Left ventricle myocardium superior (tissue), 1 donor: ENCODE data around the gene COG2. TPM values are rescaled to one million over a fixed set of nuclear protein-coding genes. Genes with fewer than 3 reads are reported as not detected.
"Not testable (repeated sequence)": the region's sequence is repeated elsewhere in the genome, so short reads cannot be mapped to it uniquely, and the experiment has no call there.

Experiments
- ATAC-seq: fragments of 200-7000 bp; cut with Tn5 transposase; one replicate; pipeline ENCODE4 v1.9.1; 2020; ENCODE audit warnings: mild to moderate bottlenecking, moderate library complexity
- DNase-seq: peaks from one replicate; pipeline ENCODE4 v3.0.0-alpha.2; 2020
- intact Hi-C: fragments of 100-400 bp; cut with micrococcal nuclease; formaldehyde crosslinking; loops from one replicate; pipeline ENCODE4 v1.11.0; 2022
- total RNA-seq: library from RNA; stranded (reverse); fragmentation: NEBNext Ultra II Directional; extraction: Animal tissue kit (Norgen Biotek cat#: 25700); gene quantifications from one replicate; pipeline ENCODE4 v1.2.1, GENCODE V29; 2021
- donor health status: DM: no; HTN: yes; CAD: no; lungs with severe emphysema.

COG2 gene
- total RNA-seq, 1 donor from 2014 or later, result 34.3 TPM

DNA sequence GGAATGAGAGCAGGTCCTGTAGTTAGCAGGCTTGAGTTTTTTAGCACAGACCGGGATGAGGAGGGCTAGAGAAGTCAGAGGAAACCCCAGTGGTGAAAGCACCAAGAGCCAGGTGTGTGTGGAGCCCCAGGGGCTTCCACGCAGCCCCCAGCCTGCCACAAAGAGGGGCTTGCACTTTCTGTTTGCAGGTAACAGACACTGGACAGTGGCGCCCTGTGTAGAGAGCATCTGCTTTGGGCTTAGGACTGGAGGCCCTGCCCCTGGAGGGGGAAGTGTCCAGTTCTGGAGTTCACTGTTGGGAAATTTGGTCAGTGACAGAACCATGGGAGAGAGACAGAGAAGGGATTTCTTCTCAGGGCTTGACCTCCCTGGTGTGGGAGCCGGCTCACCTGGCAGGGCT lies 52.2 kb downstream of the COG2 start:
- ATAC-seq, result no peak
- intact Hi-C loops, result no loop called here
- no peak for DNase-seq

DNA sequence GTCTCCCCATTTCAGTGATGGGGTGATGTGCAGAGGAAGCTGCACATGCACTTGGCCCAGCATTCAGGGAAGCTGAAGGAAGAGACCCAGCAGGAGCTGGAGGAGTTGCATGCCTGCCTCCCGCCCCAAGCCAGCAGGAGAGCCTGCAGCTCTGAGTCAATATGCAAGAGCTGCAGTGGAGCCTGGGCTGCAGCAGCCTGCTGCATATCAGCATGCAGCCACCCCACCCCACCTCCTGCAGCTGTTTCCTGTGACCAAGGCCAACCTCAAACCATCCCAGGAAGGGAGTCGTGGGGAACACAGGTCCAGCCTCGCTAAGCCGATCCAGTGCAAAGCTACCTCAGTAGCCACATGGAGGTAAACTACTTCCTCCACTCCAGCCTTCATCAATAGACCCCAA lies 52.7 kb downstream of the COG2 start:
- intact Hi-C loops, result no loop called here
- no peak for ATAC-seq
- no peak for DNase-seq

DNA sequence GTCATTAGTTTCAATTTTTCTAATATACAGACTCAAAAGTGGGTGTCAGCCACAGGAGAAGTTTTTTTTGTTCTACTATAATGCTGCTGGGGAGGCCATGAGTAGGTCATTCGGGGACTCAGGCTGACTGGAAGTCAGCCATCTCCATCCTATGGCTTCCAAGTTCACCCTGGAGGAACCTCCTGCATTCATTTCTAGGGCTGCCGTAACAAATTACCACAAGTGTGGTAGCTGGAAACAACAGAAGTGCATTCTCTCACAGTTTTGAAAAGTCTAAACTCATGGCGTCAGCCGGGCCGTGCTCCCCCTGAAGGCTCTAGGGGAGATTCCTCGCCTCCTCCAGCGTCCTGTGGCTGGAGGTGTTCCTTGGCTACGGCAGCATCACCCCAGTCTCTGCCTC lies 53.9 kb downstream of the COG2 start:
- ATAC-seq (no peak), DNase-seq (no peak)
- intact Hi-C loops, result no loop called here

DNA sequence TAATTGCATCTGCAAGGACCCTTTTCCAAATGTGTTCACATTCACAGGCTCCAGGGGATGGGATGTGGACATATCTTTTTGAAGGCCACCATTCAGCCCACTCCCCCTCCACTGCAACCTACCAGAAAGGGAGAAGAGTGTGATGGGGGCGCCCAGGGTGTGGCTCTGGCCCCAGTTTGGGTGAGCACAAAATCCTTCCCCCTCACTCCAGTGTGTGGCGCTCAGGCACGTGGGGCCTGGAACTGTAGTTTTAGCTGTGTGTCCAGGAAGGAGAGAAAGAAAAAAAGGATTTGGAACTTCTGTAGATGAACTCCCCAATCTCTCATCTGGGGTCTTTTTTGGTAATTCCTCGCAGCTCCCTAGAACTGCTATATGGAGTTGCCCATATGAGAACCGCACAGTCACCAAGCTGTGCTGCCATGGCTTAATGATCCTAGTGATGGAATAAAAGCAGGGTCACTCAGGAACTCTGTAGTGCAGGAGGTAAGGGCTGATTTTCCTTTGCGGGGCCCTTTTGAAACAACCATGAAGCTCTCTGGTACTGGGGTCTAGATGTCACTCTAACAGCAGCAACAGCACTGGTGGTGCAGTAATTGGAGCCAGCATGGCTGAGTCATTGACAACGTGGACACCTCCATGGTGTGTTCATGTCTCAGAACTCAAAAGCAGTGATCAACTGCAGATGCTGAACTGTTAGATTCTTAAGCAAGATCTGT lies 54.6 kb downstream of the COG2 start:
- ATAC-seq (peak; percentile 50), DNase-seq (no peak)
- intact Hi-C loops, result no loop called here

DNA sequence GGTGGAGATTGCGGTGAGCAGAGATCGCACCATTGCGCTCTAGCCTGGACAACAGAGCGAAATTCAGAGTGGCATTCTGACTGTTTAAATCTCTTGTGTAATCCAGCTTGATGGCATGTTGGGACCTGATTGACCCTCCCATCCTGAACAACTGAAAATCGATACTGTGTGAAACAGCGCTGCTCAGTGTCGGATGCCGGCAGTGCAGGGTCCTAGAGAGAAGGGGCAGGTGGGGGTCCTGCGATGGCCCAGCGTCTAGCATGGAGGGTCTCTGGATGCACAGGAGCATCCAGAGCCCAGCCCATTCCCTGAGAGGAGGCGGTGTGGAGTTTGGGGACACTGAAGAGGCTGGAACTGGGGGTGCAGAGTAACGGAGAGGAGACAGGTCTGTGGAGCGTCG lies 55.8 kb downstream of the COG2 start:
- ATAC-seq, result no peak
- intact Hi-C loops, result no loop called here
- DNase-seq, result no peak

DNA sequence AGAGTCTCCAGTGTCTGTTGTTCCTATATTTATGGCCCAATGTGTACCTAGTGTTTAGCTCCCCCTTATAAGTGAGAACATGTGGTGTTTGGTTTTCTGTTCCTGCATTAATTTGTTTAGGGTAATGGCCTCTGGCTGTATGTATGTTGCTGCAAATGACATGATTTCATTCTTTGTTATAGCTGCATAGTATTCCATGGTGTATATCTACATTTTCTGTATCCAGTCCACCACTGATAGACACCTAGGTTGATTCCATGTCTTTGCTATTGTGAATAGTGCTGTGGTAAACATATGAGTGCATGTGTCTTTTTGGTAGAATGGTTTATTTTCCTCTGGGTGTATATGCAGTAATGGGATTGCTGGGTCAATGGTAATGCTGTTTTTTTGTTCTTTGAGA lies 56.7 kb downstream of the COG2 start:
- ATAC-seq, intact Hi-C loops, DNase-seq: not testable (repeated sequence)

DNA sequence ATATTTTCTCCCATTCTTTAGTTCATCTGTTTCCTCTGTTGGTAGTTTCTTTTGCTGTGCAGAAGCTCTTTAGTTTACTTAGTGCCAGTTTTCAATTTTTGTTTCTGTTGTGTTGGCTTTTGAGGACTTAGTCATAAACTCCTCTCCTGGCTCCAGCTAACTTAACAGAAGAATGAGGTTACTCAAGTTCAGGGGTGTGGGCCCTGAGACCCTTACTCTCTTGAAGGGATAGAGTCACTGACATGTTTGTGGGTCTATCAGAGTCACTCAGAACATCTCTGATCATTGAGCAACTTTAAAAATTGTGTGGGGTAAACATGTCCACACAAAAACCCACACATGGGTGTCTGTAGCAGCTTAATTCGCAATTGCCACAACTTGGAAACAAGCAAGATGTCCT lies 57.4 kb downstream of the COG2 start:
- DNase-seq (no peak), ATAC-seq (no peak)
- intact Hi-C loops, result no loop called here

DNA sequence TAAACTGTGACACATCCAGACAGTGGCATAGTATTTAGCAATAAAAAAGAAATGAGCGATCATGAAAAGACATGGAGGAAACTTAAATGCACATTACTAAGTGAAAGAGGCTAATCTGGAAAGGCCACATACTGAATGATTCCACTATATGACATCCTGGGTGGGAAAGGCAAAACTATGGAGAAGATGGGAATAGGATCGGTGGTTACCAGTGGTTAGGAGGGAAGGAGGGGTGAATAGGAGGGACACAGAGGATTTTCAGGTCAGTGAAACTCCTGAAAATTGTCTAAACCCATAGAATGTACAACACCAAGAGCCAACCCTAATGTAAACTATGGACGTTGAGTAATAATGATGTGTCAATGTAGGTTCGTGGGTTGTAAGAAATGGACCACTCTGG lies 57.9 kb downstream of the COG2 start:
- intact Hi-C loops, result no loop called here
- DNase-seq (no peak), ATAC-seq (no peak)

DNA sequence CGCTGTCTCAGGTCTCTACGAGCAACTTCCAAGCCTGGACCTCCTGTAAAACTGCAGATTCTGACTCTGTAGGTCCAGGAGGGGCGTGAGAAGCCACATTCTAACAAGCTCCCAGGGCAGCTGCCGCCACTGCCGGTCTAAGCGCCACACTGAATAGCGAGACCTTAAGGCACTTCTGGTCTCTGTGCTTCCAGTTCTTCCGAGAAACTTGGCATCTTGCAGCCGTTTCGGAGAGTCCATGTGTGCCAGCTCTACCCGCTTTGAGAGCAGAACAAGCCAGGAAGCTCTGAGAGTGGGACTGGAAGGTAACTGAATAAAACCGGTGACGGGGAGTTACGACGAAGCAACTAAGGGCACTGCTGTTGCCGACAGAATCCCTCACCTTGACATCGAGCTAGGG lies 59.2 kb downstream of the COG2 start:
- intact Hi-C loops, result no loop called here
- no peak for ATAC-seq
- no peak for DNase-seq

DNA sequence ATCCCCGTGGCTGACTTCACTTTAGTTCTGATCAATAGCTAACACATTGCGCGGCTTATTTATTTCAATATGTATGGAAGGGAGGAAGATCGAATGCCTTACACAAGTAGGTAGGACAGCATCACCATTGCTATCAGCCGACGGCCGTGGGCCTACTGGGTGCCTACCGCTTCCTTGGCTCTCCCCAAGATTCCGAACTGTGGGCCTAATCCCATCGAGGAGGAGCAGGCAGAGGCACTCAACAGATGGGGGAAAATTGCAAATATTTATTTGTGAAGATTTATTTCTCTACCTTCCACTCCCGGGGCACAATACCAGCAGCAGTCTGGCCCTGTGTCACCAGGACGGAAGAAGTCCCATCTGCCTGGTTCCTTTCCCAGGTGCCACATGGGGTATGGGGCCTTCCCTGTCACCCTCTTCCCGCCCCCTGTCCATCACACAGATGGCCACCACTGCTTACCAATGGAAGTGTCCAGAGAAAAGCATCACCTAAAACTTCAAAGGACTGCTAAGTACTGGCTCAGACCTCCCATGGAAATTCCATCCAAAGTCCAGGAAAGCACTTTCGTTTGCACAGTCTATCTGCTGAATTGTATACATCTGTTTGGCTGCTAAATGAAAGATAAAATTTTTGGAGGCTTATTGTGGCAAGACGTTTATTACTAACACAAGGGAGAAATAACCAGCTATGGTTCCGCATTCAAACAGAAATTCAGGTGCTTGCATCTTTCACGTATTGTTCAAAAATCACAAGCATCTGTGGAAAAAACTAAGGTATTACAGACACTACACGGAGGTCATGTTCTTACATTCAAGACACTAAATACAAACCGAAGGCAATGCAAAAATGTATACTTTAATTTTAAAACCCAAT lies 59.9 kb downstream of the COG2 start:
- DNase-seq (no peak), ATAC-seq (no peak)
- intact Hi-C loops, result no loop called here

DNA sequence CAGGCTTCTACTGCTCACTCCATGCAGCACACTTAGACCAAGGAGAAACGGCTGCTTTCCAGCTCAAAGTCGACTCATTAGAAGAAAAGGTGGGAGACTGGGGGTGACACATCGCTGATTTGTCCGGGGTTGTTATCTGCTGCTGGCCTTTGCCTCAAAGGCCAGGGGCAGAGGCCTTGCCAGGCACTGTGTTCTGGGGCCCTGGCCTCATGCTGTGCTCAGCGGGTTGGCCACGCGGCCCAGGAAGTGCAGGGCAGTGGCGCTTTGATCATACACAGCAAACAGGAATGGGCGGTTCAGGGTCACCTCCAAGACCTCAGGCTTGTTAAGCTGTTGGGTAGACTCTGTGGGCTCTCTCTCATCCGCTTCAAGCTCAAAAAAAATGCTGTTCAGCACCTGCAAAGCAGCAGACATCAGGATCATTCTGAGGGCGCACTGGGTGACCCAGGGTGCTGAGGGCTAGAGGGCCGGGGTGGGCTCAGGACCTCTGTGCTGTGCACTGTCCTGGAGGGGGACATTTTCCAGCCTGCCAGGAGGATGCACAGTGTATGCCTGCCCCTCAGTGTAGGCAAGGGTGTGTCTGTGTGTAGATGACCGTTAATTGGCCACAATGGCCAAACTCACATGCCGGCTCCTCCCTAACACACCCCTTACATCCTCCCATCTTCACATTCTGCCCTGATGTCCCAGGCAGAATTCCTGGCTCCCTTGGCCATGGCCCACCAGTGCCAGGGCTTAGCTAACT lies 60.8 kb downstream of the COG2 start:
- intact Hi-C loops, result no loop called here
- ATAC-seq (no peak), DNase-seq (no peak)

DNA sequence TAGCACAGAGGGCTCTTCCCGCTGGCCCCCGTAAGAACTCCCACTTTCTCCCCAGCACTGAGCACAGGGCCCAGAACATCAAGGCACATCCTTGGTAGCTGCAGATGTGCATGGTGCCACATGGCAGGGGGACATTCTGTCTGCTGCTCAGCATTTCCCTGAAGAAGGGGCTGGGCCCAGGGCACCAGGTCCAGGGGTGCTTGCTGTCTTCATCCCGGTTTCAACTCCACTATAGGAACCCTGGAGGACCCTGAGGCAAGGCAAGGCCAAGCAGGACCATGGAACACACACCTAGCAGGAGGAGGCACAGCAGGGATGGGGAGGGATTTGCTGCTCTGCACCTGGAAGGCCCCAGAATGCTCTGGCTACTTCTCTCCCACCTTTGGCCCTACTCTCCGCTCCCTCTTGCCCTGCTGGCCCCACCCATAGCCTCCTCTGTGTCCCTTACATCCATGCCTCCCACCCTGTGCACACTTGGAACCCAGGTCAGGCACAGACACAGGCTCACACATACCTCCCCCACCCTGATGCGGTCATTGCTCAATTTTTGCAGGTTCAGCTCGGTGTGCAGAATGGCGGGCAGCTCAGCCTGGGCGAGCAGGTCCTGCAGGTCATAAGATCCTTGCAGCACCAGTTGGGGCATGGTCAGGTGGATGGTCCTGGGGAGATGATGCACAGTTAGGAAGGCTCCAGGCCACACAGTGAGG lies 61.6 kb downstream of the COG2 start:
- no peak for DNase-seq
- intact Hi-C loops, result no loop called here
- ATAC-seq, result no peak

DNA sequence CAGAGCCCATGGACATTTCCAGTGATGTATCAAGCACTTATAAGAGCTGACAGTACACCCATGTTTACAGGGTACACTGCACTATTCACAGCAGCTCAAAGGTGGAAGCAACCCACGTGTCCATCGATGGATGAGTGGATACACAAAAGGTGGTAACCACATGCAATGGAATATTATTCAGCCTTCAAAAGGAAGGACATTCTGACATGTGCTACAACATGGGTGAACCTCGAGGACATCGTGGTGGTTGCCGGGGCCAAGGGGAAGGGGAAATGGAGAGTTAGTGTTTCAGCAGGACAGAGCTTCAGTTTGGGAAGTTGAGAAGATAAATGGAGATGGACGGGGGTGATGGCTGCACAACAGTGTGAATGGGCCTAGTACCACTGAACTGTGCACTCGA lies 62.5 kb downstream of the COG2 start:
- ATAC-seq (no peak), DNase-seq (no peak)
- intact Hi-C loops, result no loop called here

DNA sequence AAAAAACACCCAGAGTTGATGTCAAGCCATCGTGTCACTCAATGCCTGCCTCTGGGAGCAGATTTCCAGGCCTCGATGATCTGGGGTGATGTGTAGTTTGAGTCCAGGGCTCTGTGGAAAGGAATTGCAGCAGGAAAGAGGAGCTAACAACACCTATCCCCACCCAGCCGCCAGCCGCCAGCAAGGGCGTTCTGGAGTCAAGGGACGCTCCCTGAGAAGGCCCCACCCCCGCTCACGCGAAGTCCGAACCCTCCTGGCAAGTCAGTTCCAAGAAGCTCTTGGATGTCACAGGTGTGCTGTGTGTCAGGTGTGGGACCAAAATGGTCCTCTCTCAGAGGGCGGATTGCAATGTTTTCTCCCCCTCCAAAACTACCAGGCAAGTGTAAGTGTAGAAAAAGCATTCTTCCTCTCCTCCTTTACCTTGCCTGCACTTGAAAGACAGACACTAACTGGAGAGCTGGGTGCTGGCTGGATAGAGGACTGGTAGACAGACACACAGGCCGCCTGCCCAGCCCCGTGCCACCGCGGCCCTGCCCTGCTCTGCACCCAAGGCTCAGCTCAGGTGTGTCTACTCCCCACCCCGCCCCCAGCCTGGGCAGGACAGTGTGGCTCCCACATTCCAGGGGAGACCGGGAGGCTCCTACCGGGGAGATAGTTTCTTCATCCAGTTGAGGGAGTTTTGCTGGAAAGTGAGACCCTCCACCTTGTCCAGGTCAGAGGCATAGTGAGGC lies 63.2 kb downstream of the COG2 start:
- DNase-seq, result no peak
- intact Hi-C loops, result no loop called here
- ATAC-seq, result no peak

DNA sequence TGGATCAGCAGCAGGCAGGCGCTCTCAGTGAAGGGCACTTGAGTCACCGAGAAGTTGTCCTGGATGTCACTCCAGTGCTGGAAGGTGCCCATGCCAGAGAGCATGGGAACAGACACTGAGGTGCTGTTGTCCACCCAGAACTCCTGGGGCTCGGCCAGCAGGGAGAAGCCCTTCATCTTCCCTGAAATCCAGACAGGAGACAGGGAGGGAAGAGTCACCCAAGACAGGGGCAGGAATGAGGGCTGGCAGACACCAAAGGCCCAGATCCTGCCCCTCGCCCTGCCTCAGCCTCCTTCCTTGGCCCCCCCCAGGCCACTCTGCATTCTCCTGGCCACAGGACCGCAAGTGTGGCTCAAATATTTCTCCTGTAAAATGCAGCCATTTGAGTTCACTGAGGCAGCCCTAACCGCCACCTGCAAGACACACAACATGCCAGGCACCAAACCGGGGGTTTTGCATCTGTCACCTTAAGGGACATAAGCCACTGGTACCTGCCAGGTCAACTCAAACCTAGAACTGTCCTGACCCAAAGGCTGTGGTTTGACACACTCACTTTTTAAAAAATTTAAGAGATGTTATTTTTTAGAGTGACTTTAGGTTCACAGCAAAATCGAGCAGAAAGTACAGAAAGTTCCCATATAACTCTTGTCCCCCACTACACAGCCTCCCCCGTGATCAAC lies 63.9 kb downstream of the COG2 start:
- ATAC-seq, result no peak
- intact Hi-C loops, result no loop called here

DNA sequence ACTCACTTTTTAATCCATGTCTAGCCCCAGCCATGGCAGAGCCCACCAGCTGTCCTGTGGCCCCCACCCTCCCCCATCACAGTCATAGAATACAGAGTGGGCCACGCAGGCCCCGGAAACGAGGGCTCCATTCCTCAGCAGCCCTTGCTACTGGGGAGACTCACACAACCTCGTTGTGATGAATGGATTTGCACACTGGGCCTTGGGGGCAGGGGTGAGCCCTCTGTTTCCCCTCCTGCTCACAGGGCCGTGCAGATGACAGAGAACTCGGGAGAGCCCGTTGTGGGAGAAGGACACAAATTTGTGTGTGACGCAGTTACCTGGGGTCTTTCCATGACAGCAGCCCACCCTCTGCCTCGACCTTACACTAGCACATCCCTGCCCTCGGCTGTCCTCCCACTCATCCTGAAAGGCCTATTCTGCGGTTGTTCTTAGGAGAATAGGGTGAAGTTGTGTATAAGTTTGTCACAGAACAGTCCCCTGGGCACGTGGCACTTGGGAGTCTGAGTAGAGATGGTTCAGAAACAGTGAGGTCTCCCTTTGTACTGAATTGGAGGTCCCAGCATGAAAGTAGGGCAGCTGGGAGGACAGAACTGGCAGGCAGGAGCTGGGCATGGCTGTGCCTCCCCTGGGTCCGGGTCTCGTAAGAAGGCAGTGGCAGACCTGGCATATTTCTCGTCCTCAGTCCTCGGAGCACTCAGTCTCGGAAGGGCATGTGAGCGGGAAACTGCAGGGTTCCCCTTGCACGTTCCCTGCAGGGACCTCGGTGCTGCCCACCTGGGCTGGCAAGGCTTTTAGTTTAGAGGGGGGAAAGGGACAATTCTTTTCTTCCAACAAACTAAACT lies 64.8 kb downstream of the COG2 start:
- intact Hi-C loops, result no loop called here
- DNase-seq (no peak), ATAC-seq (no peak)

More for the DNA sequence above, 63.9 kb downstream of the COG2 start:
- no peak for DNase-seq
